GM10847 (cell line): Measurements from ENCODE around the gene PMP22.

Experiments
- POLR2A ChIP-seq: IDR thresholded peaks from 2 replicates; pipeline ENCODE4 v1.6.1; 2011; ENCODE audit not compliant: insufficient read length; ENCODE audit errors: extremely low read depth

PMP22 gene

DNA sequence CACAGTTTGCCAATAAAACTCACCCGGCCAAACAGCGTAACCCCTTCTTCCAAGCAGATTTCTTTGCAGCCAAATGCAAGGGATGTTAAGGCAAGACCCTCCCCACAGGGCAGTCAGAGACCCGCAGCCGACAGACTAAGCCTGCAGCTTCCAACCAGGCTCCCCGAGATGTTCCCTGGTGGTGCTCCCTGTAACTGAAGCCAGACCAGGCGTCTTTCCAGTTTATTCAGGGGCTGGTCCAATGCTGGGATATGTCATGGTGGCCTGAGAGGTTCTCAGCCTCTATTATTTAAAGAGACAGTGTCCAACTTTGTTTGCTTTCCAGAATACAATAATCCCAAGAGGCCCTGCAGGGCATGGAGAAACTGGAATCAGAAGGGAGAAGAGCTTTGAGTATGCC, at the start of gene PMP22:
Gene PMP22, minus strand, starts transcription at position 196 of the 400 bp plus-strand sequence. CDS start 4,599 bp downstream, outside the sequence.
- TF ChIP-seq POLR2A, result no peak

DNA sequence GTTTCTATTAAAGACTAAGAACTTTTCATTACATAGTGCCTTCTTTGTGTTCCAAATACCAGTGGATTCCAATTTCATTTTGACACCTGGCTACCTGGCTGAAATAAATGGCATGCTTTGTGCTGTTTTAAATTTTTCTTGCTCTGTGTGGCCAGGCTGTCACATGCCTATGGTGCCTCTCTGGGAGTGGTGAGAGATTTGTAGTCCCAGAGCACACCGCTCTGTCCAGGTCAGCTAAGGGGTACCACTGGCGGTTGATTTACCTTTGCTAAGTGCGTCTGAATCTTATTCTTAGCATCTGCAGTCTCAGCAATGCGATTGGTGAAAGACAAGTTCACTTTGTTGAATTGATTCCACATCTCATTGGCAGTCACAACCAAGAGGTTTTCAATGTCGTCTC, 46.9 kb upstream of the PMP22 start:
- no peak for TF ChIP-seq POLR2A

DNA sequence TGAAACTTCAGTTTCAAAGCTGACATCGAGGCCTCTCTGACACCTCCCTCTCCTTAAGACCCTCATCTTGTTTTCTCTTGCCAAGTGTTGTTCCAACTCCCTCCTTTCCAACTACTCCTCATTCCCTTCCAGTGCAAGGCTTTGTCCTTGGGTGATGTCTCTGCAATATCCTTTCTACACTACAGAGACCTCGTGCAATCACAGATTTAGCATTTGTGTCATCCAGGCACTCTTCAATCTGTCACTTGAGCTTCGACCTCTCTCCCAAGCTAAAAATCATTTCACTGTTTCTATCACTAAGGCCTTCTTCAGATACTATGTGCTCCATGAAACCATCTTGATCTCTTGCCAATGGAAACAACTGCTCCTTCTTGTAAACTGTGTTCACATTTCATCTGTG, 44.7 kb upstream of the PMP22 start:
- no peak for TF ChIP-seq POLR2A

DNA sequence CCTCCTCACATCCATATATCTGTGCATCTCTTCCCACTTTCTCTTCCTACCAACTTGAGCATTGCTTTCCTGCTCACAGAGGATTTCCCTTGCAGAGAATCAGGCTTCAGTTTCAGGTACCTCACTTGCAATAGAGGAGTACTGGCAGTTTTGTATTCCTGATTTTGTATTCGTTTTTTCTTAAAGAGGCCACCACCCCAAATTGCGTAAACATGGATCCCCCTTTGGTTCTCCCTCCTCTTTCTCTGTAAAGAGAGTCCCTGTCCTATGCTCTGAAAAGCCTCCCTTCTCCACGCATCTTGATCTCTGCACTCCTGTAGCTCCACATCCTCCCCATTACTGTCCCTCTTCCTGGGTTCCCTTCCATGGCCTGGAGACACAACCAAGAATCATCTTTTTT, 44.1 kb upstream of the PMP22 start:
- TF ChIP-seq POLR2A, result no peak

DNA sequence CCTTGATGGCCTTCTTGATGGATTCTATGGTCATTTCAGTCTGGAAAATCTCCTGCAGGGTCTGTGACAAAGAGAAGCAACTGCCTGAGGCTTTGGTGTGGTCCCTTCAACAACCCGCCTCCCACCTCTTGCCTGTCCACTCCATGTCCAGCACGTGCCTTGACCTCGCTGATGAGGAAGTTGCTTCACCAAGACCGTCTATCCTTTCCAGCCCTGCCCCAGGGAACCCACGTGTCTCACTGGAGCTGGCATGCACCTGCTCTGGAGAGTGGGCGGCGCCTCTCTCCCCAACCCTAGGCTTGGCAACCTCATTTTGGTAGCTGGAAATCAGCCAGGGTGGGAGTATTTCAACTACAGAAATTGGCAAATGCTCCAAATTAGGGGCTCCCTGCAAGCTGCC, 43.6 kb upstream of the PMP22 start:
- no peak for TF ChIP-seq POLR2A

DNA sequence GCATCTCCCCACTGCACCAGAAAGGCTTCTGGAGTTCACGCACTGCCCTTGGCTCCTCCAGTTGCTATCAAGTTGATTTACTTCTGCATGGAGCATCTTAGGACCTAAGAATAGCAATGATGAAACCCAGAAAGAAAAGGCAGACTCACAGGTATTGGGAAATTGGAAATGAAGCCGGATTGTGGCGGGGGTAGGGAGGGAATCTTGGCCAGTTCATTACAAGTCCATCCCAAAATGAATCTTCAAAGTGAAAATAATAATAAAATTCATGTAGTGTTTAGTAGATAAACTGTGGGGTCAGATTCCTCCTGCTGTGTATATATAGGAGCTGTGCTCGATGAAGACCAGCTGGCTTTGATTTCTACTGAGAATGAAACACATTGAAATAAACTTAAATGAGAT, 42.6 kb upstream of the PMP22 start:
- TF ChIP-seq POLR2A, result no peak

DNA sequence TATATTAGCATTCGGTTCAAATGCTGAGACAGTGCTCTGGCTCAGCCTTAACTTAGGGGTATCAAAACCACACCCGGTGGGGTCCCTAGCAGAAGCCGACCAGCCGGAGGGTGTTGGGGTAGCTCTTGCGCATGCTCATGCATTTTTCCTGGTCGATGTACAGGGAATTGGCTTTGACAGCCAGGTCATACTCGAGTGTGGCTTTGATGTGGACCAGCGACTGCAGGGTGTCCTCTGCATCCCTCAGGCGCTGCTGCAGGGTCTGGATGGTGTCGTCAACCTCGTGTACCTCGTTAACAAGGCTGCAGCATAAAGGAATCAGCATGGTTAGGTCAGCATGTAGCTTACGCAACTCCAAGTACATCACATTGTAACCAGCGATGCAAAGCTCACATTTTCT, 38.7 kb upstream of the PMP22 start:
- no peak for TF ChIP-seq POLR2A

DNA sequence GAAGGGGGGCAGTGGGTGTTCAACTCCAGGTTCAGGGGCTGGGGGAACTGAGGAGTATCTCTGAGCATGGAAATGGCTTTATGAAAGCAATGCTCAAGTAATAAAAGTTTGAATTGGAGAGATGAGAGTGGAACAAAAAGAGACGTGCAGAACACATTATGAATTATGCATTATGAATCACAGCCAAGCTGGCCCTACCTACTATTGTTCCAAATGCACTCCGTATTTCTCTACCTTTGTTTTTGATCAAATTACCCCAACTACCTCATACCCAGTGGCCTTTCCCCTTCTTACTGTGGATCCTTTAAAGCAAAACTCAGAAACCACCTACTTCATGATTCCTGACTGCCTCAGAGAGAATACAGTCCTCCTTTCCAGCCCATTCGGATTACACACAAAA, 38.1 kb upstream of the PMP22 start:
- TF ChIP-seq POLR2A, result no peak

DNA sequence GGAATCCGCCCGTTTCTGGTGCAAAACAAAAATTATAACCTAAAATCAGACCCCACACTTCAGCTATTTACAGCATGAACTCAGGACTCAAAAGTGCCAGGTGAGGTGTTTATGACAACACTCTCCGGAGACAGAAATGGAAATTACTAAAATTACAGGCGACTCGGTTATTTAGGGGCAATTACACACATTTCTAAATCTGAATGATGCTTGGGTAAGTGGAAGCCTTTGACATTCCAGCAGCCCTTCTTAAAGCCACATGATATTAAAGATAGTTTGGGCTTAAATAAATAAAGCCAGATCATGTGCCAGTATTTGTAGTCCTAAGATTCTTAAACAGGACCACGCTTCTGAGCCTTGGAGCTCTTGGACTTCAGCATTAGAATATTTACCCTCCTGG, 36.7 kb upstream of the PMP22 start:
- no peak for TF ChIP-seq POLR2A

DNA sequence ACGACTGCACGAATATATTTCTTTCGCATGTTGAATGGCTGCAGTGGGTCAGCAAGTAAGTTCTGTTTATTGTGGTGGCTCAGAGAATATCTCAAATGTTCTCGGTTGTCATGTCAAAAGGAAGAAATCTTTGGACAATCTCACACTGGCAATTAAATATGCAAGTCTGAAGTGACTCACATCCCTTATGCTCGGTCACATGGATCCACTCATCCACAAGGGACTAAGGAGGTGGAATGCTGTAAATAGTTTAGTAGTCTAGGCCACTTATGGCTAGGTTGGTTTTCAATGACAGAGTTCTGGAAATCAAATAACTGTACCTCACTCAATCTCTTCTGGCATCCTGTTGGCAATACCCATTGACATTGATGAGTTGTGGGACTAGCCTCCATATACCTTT, 33.0 kb upstream of the PMP22 start:
- no peak for TF ChIP-seq POLR2A

DNA sequence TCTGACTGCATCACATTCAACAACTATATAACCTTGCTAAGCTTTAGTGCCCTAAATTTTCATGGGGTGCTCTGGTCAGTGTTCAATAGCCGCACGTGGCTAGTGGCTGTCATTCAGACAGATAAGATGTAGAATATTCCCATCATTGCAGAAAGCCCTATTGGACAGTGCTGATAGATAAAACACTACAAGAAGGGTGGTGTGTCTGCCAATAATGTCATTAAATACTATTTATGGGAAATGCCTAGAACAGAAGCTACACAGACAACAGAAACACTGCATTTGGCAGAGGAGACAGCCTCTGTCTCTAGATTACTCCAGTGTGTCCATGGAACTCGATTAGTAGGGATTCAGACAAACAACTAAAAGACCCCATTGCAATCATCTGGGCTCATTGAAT, 28.4 kb upstream of the PMP22 start:
- no peak for TF ChIP-seq POLR2A

DNA sequence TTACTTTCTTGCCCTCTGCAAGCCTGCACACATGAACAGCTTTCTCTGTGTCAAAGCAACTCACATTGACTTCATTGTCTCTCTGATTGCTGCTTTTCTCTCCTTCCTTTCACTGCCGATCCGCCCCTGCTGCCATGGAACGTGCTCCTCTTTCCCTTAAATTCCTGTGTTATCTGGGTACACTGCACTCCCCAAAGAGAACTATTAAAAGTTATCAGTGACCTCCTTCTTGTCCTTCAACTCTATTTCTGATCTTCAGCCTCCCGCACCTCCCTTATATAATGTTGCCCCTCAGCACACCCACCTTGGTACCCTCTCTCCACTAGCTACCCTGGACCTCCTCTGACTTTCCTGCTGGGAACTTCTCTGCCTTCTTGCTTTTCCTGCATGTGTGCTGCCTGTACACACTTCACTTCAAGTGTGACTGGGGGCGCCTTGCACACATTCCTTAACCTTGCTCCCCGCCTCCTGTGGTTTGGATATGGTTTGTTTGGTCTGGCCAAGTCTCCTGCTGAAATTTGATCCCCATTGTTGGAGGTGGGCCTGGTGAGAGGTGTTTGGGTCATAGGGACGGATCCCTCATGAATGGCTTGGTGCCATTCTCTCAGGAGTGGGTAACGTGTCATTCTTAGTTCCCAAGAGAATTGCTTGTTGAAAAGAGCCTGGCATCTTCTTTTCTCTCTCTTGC, 26.7 kb upstream of the PMP22 start:
- no peak for TF ChIP-seq POLR2A

DNA sequence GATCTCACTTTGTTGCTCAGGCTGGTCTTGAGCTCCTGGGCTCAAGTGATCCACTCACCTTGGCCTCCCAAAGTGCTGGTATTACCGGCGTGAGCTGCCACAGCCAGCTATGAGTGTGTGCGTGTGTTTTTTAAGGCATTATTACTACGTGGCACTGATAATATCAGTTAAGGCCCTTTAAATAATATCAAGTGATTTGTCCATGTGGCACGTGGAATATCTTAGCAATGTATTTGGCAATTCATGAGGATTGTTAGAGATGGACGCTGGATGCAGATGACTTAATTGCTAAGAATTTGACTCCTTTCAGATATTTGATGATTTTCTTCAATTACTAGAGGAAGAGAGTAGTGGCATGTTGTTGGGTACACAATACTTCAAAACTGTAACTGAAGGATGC, 25.5 kb upstream of the PMP22 start:
- TF ChIP-seq POLR2A, result no peak

DNA sequence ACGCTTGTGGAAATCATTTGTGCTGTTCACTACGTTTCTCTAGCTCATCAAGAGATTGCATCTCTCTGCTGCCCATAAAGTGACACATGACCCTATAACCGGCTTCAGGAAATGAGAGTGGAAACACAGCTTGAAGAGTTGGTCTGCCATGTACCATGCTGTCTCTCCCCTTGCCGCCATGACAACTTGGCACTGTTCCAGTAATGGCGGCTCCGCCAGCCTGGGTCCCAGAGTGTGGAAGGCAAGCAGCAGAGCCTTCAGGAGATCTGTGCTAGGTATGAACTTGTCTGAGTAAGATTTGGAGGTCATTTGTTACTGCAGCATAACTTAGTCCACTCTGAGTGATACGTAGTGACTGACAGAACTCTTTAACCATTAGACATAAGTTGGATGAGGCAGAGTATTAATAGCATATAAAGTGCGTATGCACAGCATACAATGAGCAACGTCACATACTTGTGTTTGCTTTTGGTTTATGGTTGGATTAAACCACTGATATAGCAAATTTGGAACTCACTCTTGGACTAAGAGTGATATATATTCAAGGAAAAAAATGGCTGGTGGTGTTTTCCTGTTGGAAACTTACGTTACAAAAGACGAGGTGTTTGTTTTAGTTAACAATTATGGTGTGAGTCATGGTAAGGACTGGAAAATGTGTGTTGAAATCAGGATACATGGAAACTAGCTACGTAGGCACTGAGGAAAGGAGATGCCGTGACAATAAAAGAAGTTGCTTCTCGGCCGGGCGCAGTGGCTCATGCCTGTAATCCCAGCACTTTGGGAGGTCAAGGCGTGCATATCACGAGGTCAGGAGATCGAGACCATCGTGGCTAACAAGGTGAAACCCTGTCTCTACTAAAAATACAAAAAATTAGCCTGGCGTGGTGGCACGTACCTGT, 24.4 kb upstream of the PMP22 start:
- no peak for TF ChIP-seq POLR2A

DNA sequence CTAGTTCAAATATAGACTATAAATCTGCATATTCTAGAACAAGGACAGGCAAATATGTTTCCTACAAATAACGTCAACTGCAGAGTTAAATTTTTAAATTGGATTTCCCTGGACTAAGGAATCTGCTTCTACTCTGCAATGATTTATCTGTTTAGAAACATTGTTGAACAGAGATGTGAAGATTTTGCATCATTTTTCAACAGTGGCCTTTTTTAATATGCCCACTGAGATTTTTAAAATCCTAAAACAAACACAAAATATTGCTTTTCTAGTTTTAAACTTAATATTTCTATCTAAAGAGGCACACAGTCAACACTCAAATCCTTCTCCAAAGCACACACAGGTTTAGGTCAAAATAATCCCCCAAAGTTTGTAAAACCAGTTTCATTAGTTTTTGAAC, 23.7 kb upstream of the PMP22 start:
- no peak for TF ChIP-seq POLR2A

DNA sequence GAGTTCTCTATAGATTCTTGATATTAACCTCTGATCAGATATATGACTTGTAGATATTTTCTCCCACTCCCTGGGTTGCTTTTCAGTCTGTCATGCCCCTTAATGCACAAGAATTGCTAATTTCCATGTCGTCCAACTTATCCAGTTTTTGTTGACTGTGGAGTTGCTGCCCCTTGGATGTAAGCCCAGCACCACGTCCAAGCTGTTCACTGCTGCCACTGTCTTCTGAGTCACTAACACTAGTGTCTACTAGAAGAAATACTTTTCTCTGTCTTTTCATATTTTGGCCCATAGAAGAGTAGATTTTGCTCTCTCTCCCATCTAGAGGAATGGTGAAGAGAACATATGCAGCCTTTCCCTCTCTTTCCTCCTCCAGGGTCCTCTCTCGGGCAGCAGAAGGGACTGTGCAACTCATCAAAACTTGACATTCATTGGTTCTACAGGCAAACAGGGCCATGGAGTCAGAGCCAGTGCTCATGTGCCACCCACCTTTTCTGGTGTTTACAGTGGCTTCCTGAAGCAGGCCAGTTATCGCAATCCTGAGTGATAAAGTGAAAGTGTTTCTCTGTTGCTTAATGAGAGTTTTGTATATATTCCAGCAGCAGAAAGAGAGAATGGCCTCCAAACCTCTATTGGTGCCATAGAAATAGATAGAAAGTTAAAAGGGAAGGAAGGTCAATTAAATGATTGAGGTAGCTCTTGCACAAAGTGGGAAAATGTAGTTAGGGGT, 22.6 kb upstream of the PMP22 start:
- TF ChIP-seq POLR2A, result no peak
